ENCODE measurements around the gene TMEM234. TPM values are rescaled to one million over a fixed set of nuclear protein-coding genes. Genes with fewer than 3 reads are reported as not detected.

Gene TMEM234
- total RNA-seq, 1 experiment from 2014 or later = 7.7 TPM

DNA sequence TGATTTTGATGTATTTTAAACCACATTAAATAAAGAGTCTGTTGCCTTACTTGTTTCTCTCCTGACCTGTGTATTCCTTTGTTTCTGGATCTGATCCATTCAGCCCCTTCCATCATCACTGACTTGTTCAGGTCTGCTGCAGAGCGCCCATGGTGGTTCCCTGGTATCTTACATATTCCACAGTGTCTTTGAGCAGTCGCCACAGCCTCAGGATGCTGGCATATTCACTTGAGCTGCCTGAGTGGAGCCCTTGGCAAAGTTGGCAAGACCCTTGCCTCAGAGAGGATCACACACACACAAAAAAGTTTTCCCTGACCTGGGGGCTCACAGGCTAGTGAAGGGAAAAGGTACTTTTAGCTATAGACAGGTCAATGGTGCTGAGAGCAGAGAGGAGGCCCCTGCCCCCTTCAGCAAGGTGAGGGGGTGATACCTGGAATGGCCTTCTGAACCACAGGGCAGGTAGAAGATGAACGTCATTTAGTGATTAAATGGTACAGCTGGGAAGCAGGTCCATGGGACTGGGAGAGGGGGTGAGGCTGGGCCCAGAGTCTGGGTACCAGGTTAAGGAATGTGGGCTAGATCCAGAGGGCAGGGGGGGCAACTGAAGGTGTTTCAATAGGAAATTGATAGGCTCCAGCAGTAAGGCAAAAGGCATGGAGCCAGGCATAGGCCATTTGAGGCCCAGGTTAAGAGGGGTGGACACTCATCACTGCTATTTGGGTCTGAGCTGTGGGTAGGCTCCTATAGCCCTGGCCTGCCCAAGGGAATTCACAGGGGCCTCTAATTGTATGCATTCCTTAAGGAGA lies 23.7 kb downstream of the TMEM234 start:
- DNase-seq (no peak), ATAC-seq (no peak)
- Histone ChIP-seq H3K27ac (ENCODE audit: low read length) (no peak overlapping the region), H3K4me1 (ENCODE audit: insufficient read depth, low read length) (peaks cover 15% of the 10 kb centered on the region), H3K79me2 (ENCODE audit: low read length) (no peaks in the 10 kb centered on the region), H3K4me2 (ENCODE audit: low read length) (no peak overlapping the region), H2AFZ (ENCODE audit: low read length) (no peak overlapping the region), H3K9ac (ENCODE audit: low read length) (no peak overlapping the region), H3K9me2 (replicated peaks; ENCODE audit: low read length) (no peaks in the 10 kb centered on the region), H3K27me3 (ENCODE audit: low read length) (no peaks in the 10 kb centered on the region), H3K4me3 (ENCODE audit: low read length) (no peak overlapping the region), H3F3A (ENCODE audit: low read length, unreplicated experiment) (no peaks in the 10 kb centered on the region), H3K9me3 (ENCODE audit: low read length) (no peaks in the 10 kb centered on the region), H3K36me3 (ENCODE audit: low read depth, low read length) (peaks cover 33% of the 10 kb centered on the region; the same call in 1 of the 2 replicates), H4K20me1 (ENCODE audit: low read length) (no peaks in the 10 kb centered on the region)
- TF ChIP-seq EZH2 (IDR thresholded peaks at IDR 0.05; ENCODE audit: low read length, unreplicated experiment) = no peak
- no peak for TF ChIP-seq EZH2phosphoT487 (IDR thresholded peaks at IDR 0.05; ENCODE audit: borderline replicate concordance, low read length)
- TF ChIP-seq, protein P1, sequence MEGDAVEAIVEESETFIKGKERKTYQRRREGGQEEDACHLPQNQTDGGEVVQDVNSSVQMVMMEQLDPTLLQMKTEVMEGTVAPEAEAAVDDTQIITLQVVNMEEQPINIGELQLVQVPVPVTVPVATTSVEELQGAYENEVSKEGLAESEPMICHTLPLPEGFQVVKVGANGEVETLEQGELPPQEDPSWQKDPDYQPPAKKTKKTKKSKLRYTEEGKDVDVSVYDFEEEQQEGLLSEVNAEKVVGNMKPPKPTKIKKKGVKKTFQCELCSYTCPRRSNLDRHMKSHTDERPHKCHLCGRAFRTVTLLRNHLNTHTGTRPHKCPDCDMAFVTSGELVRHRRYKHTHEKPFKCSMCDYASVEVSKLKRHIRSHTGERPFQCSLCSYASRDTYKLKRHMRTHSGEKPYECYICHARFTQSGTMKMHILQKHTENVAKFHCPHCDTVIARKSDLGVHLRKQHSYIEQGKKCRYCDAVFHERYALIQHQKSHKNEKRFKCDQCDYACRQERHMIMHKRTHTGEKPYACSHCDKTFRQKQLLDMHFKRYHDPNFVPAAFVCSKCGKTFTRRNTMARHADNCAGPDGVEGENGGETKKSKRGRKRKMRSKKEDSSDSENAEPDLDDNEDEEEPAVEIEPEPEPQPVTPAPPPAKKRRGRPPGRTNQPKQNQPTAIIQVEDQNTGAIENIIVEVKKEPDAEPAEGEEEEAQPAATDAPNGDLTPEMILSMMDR (conservative IDR thresholded peaks at IDR 0.05; ENCODE audit: low read depth, low read length) = no peak
- ChIA-PET CTCF (no interaction called here), POLR2A (ENCODE audit: unreplicated experiment) (interaction anchor here (0.5 kb wide), 1 partner anchor 42 kb away, joined by 5 read pairs; no protein-coding TSS in a partner anchor)
- intact Hi-C loops (cut with micrococcal nuclease) = no loop called here
- no TSS peak for BruUV-seq (replicated peaks)

DNA sequence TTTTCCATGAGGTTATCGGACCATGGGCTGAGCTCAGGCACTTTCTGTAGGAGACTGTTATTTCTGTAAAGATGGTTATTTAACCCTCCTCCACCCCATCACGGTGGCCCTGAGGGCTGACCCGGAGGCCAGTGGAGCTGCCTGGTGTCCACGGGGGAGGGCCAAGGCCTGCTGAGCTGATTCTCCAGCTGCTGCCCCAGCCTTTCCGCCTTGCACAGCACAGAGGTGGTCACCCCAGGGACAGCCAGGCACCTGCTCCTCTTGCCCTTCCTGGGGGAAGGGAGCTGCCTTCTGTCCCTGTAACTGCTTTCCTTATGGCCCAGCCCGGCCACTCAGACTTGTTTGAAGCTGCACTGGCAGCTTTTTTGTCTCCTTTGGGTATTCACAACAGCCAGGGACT lies 24.3 kb downstream of the TMEM234 start:
- Histone ChIP-seq H3K27me3 (ENCODE audit: low read length) (no peaks in the 10 kb centered on the region), H3K9me2 (replicated peaks; ENCODE audit: low read length) (no peaks in the 10 kb centered on the region), H3K36me3 (ENCODE audit: low read depth, low read length) (peaks cover 39% of the 10 kb centered on the region), H3K79me2 (ENCODE audit: low read length) (no peaks in the 10 kb centered on the region), H3K4me2 (ENCODE audit: low read length) (no peak overlapping the region), H3F3A (ENCODE audit: low read length, unreplicated experiment) (no peaks in the 10 kb centered on the region), H4K20me1 (ENCODE audit: low read length) (no peaks in the 10 kb centered on the region), H3K27ac (ENCODE audit: low read length) (no peak overlapping the region), H3K9ac (ENCODE audit: low read length) (no peak overlapping the region), H2AFZ (ENCODE audit: low read length) (no peak overlapping the region), H3K4me3 (ENCODE audit: low read length) (no peak overlapping the region), H3K9me3 (ENCODE audit: low read length) (no peaks in the 10 kb centered on the region), H3K4me1 (ENCODE audit: insufficient read depth, low read length) (peaks cover 11% of the 10 kb centered on the region)
- no peak for TF ChIP-seq EZH2 (IDR thresholded peaks at IDR 0.05; ENCODE audit: low read length, unreplicated experiment)
- TF ChIP-seq, protein P1 (conservative IDR thresholded peaks at IDR 0.05; ENCODE audit: low read depth, low read length) = no peak
- TF ChIP-seq EZH2phosphoT487 (IDR thresholded peaks at IDR 0.05; ENCODE audit: borderline replicate concordance, low read length) = no peak
- ChIA-PET CTCF (no interaction called here), POLR2A (ENCODE audit: unreplicated experiment) (interaction anchor here (0.5 kb wide), 1 partner anchor 43 kb away, joined by 5 read pairs; no protein-coding TSS in a partner anchor)
- DNase-seq = no peak
- ATAC-seq = no peak
- intact Hi-C loops (cut with micrococcal nuclease) = no loop called here
- no TSS peak for BruUV-seq (replicated peaks)

DNA sequence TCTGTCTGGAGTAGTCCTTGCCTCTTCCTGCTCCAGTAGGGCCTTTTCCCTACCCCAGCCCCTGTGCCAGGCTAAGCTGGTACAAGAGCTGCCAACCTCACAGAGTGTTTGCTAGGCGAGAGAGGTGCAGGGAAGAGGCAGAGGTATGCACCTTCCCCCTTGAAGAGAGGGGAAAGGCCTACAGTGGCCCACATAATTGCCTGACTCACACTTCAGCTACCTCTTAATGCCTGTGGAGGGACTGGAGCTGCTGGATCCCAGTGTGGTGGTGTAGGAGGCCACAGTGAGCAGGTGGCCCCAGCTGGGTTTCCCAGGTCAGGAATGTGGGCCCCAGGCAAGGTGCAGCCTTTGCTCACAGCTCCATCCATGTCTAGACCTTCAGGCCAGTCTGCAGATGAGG lies 25.1 kb downstream of the TMEM234 start:
- H4K20me1 ChIP-seq (ENCODE audit: low read length) = no peaks in the 10 kb centered on the region
- H3K79me2 ChIP-seq (ENCODE audit: low read length) = no peaks in the 10 kb centered on the region
- POLR2A ChIA-PET (ENCODE audit: unreplicated experiment) = no interaction called here
- H3K4me3 ChIP-seq (ENCODE audit: low read length) = no peak overlapping the region
- TF ChIP-seq EZH2phosphoT487 (IDR thresholded peaks at IDR 0.05; ENCODE audit: borderline replicate concordance, low read length) = no peak
- H3K4me1 ChIP-seq (ENCODE audit: insufficient read depth, low read length) = peaks cover 11% of the 10 kb centered on the region
- intact Hi-C loops (cut with micrococcal nuclease) = no loop called here
- H3K9me2 ChIP-seq (replicated peaks; ENCODE audit: low read length) = no peaks in the 10 kb centered on the region
- BruUV-seq (replicated peaks) = no TSS peak
- DNase-seq (no peak), ATAC-seq (no peak)
- peaks cover 46% of the 10 kb centered on the region for H3K36me3 ChIP-seq (ENCODE audit: low read depth, low read length)
- H3K9ac ChIP-seq (ENCODE audit: low read length) = no peak overlapping the region
- no peak overlapping the region for H3K27ac ChIP-seq (ENCODE audit: low read length)
- no peaks in the 10 kb centered on the region for H3F3A ChIP-seq (ENCODE audit: low read length, unreplicated experiment)
- no peaks in the 10 kb centered on the region for H3K27me3 ChIP-seq (ENCODE audit: low read length)
- CTCF ChIA-PET = interaction anchor here (0.6 kb wide), 1 partner anchor 65 kb away, joined by 3 read pairs; no protein-coding TSS in a partner anchor
- no peak overlapping the region for H3K4me2 ChIP-seq (ENCODE audit: low read length)
- H3K9me3 ChIP-seq (ENCODE audit: low read length) = no peaks in the 10 kb centered on the region
- H2AFZ ChIP-seq (ENCODE audit: low read length) = no peak overlapping the region
